Coronary artery (tissue), 2 donors: ENCODE measurements around the gene SP2.
A peak's percentile ranks its signal among the peaks of the same experiment; 100 is the strongest.

Experiments
- DNase-seq: peaks from one replicate; pipeline ENCODE4 v3.0.0-alpha.2; 2017; ENCODE audit warnings: low spot score
- H3K27ac ChIP-seq, 2 donors: fragments of 200-600 bp; sonication (generic); one replicate each; pipeline ENCODE4 v1.5.1; 2016 to 2019
- H3K4me3 ChIP-seq: fragments of 200-600 bp; sonication (generic); 2 replicates; pipeline ENCODE4 v1.5.1; 2016; ENCODE audit warnings: mild to moderate bottlenecking, moderate library complexity
- TF ChIP-seq, protein P1 (sequence below): fragments of 200-600 bp; sonication (generic); IDR thresholded peaks from one replicate; pipeline ENCODE4 v1.5.1; 2019; ENCODE audit warnings: antibody characterized with exemption

SP2 gene

GRCh38 chr17:47967607-47968252 is 71.7 kb downstream of the SP2 start:
- H3K4me3 ChIP-seq, result no peak overlapping the region
- TF ChIP-seq, protein P1, sequence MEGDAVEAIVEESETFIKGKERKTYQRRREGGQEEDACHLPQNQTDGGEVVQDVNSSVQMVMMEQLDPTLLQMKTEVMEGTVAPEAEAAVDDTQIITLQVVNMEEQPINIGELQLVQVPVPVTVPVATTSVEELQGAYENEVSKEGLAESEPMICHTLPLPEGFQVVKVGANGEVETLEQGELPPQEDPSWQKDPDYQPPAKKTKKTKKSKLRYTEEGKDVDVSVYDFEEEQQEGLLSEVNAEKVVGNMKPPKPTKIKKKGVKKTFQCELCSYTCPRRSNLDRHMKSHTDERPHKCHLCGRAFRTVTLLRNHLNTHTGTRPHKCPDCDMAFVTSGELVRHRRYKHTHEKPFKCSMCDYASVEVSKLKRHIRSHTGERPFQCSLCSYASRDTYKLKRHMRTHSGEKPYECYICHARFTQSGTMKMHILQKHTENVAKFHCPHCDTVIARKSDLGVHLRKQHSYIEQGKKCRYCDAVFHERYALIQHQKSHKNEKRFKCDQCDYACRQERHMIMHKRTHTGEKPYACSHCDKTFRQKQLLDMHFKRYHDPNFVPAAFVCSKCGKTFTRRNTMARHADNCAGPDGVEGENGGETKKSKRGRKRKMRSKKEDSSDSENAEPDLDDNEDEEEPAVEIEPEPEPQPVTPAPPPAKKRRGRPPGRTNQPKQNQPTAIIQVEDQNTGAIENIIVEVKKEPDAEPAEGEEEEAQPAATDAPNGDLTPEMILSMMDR, result no peak
- H3K27ac ChIP-seq, result no peak overlapping the region
- no peak for DNase-seq

GRCh38 chr17:47968836-47969235 is 72.8 kb downstream of the SP2 start:
- Histone ChIP-seq H3K4me3 (no peak overlapping the region), H3K27ac (no peak overlapping the region)
- TF ChIP-seq, protein P1, result no peak
- no peak for DNase-seq

- Histone ChIP-seq H3K27ac (peak overlapping the region in 1 of 2 donors; percentile 30), H3K4me3 (peak overlapping the region; percentile 89)
- DNase-seq, result no peak
- TF ChIP-seq, protein P1, result no peak
Observed at GRCh38 chr17:47969930-47970724, 74.1 kb downstream of the SP2 start.

DNA sequence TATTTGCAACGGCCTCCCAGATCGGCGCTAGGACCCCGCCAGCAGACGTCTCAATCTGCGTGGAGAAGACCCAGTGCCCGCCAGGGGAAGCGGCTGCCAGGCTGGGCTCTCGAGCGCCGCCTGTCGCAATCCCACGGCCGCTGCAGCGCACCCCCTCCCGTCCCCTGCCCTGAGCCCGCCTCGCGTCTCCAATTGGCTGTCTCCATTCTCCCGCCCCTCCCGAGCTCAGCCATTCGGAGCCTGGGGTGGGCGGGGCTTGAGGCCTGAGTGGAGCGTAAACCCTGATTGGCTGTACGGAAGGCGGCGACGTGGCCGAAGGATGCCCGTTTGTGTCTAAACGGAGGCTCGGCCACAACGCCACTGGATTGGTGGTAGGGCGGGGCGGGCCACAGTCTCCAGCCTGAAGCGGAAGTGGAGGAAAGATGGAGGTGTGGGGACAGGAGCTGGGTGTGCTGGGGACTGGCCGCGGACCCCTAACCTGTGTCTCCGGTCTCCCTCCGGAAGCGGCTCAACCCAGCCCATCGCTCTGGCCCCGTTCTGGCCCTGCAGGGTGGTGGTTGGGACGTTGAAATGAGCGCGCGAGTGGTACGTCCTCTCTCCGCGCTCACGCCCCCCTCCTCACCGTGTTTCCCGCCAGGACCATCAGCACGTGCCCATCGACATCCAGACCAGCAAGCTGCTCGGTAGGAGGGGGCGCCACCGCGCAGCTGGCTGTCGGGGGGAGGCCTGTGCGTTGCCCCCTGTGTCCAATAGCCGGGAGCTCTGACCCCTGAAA is 74.9 kb downstream of the SP2 start, which contains the start of gene CDK5RAP3:
TSS of gene CDK5RAP3 (plus strand) at position 389 of the 775 bp plus-strand sequence. CDS start at position 423, 34 bp downstream.
- H3K27ac ChIP-seq, result peak within 1 kb of the TSS; percentile 73 to 91
- peak; percentile 99 for DNase-seq
- TF ChIP-seq, protein P1, result peak; percentile 90
- peak within 1 kb of the TSS; percentile 89 for H3K4me3 ChIP-seq

DNA sequence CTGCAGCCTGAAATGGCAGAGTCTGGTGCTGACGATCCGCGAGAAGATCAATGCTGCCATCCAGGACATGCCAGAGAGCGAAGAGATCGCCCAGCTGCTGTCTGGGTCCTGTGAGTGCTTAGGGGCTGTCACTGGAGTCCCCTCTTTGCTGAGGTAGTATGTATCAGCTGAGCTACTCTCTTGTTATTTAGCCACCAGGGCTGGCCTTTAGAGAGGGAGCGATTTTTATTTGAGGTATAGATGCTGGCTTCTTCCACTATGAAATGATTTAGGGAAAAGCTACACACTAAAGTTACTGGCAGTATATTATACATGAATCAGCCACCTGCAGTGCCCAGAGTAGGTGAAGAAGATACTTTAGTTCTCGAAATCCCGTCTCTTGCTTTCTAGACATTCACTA is 77.5 kb downstream of the SP2 start:
- no peak overlapping the region for H3K27ac ChIP-seq
- no peak overlapping the region for H3K4me3 ChIP-seq
- TF ChIP-seq, protein P1, result no peak
- no peak for DNase-seq

- Histone ChIP-seq H3K4me3 (no peak overlapping the region), H3K27ac (no peak overlapping the region)
- DNase-seq, result no peak
- TF ChIP-seq, protein P1, result no peak
Observed at GRCh38 chr17:47975189-47975822, 79.3 kb downstream of the SP2 start.
